ENCODE measurements around the gene CEACAM3. TPM values are rescaled to one million over a fixed set of nuclear protein-coding genes. Genes with fewer than 3 reads are reported as not detected.

The CEACAM3 gene
- total and polyA plus RNA-seq, 2 of the 8 experiments (the other 6 are each of a cell fraction or from before 2014, with no cell fraction given) = not detected

GRCh38 chr19:41849067-41849466 is 52.7 kb downstream of the CEACAM3 start (continued):
- TF ChIP-seq GABPA (IDR thresholded peaks at IDR 0.05; ENCODE audit: borderline replicate concordance, insufficient read depth, low read length) (no peak), TAF7 (optimal IDR thresholded peaks at IDR 0.05; ENCODE audit: borderline replicate concordance, low read depth, low read length) (no peak), RNF2 (IDR thresholded peaks at IDR 0.05; ENCODE audit: borderline replicate concordance, low read depth, low read length, missing control alignments, poor library complexity, severe bottlenecking) (no peak), CTCF (IDR thresholded peaks at IDR 0.05; ENCODE audit: control extremely low read depth in 1 of 3, insufficient read depth in 1 of 3, low read depth in 1 of 3, low read length in 3 of 3) (no peak), SP4 (IDR thresholded peaks at IDR 0.05; ENCODE audit: low read length) (no peak), HDAC2 (IDR thresholded peaks at IDR 0.05; ENCODE audit: borderline replicate concordance in 1 of 2, low read depth in 2 of 2, low read length in 2 of 2) (no peak), RFX5 (IDR thresholded peaks at IDR 0.05; ENCODE audit: borderline replicate concordance, low read depth, low read length) (no peak), BACH1 (IDR thresholded peaks at IDR 0.05; ENCODE audit: low read length) (no peak)

Measured in H1 (cell line).